HepG2 (cell line): Measurements from ENCODE around the gene TIMM17A. TPM values are rescaled to one million over a fixed set of nuclear protein-coding genes. Genes with fewer than 3 reads are reported as not detected.
A peak's percentile ranks its signal among the peaks of the same experiment; 100 is the strongest.

Experiments
- ATAC-seq: fragments of 200-7000 bp; cut with Tn5 transposase; 3 replicates; pipeline ENCODE4 v1.9.1; 2020; ENCODE audit warnings: mild to moderate bottlenecking, moderate library complexity
- BruUV-seq: library from RNA; stranded (reverse); fragments of 400-500 nt; replicated peaks from 2 replicates; lab custom pipeline; 2021; lab: Mats Ljungman, UMichigan
- CTCF ChIA-PET: fragments of 300-600 bp; formaldehyde crosslinking; extraction: SDS; loops from one replicate; lab custom pipeline; 2021; ENCODE audit warnings: low total read pairs, inconsistent platforms, low intra/inter-chr PET ratio; lab: Yijun Ruan, JAX
- POLR2A ChIA-PET: fragments of 350-600 bp; sonication (Branson Sonifier 250); formaldehyde crosslinking; loops from one replicate; lab custom pipeline; 2020; ENCODE audit warnings: antibody characterized with exemption, inconsistent platforms; lab: Yijun Ruan, JAX
- DNase-seq: peaks from one replicate; pipeline ENCODE4 v3.0.0-alpha.2; 2015; ENCODE audit warnings: low spot score
- FAIRE-seq: peaks from 3 replicates; lab custom pipeline; 2011; peaks lifted over from hg19 to GRCh38; lab: Jason Lieb, UNC
- H2AFZ ChIP-seq: one replicate; pipeline ENCODE4 v1.6.1; 2011; ENCODE audit warnings: low read length, inconsistent platforms
- H3K27ac ChIP-seq: fragments of 300-600 bp; 3 replicates; pipeline ENCODE4 v1.8.0; 2011; ENCODE audit warnings: mixed run types, mild to moderate bottlenecking, mixed read lengths, low read length, inconsistent platforms; ENCODE audit not compliant: insufficient read depth; ENCODE audit errors: extremely low read length
- H3K27me3 ChIP-seq, 2 experiments: fragments of 200-600 bp in 1 of 2; 2 replicates in 1 of 2; 3 replicates in 1 of 2; pipeline versions ENCODE4 v1.6.0 to v1.8.0; 2011; ENCODE audit warnings: low read length in 2 of 2, mild to moderate bottlenecking in 2 of 2, moderate library complexity in 2 of 2, inconsistent platforms in 1 of 2; ENCODE audit not compliant: insufficient read depth in 2 of 2, control insufficient read depth in 1 of 2
- H3K36me3 ChIP-seq, 2 experiments: fragments of 200-600 bp in 1 of 2; replicated peaks in 1 of 2; 2 replicates in 1 of 2; 3 replicates in 1 of 2; pipeline versions ENCODE4 v1.5.1 to v1.8.0; 2011; ENCODE audit warnings: low read length in 2 of 2, inconsistent platforms in 1 of 2; ENCODE audit not compliant: insufficient read depth in 2 of 2, control insufficient read depth in 1 of 2
- H3K4me1 ChIP-seq: 2 replicates; pipeline ENCODE4 v1.5.1; 2012; ENCODE audit warnings: low read length, inconsistent platforms; ENCODE audit not compliant: insufficient read depth
- H3K4me2 ChIP-seq: 2 replicates; pipeline ENCODE4 v1.6.0; 2011; ENCODE audit warnings: low read depth, low read length, inconsistent platforms
- H3K4me3 ChIP-seq, 3 experiments: fragments of 200-600 bp in 1 of 3; sonication (generic), shearing (Covaris generic) in 1 of 3; replicated peaks in 1 of 3; 2 replicates each; pipeline ENCODE4 v1.5.1; 2011 to 2016; ENCODE audit warnings: low read length in 3 of 3, inconsistent platforms in 2 of 3, low read depth in 2 of 3, mild to moderate bottlenecking in 2 of 3, control low read depth in 1 of 3, mixed read lengths in 1 of 3; ENCODE audit not compliant: insufficient read depth in 1 of 3
- H3K79me2 ChIP-seq: one replicate; pipeline ENCODE4 v1.6.1; 2011; ENCODE audit warnings: low read length, inconsistent platforms; ENCODE audit not compliant: insufficient read depth
- H3K9ac ChIP-seq: 2 replicates; pipeline ENCODE4 v1.6.0; 2011; ENCODE audit warnings: mild to moderate bottlenecking, low read depth, low read length, inconsistent platforms; ENCODE audit not compliant: insufficient read depth
- H3K9me3 ChIP-seq: 2 replicates; pipeline ENCODE4 v1.5.1; 2012; ENCODE audit warnings: mild to moderate bottlenecking, low read length
- H4K20me1 ChIP-seq: 2 replicates; pipeline ENCODE4 v1.6.0; 2011; ENCODE audit warnings: inconsistent platforms, mild to moderate bottlenecking, low read length, moderate library complexity; ENCODE audit not compliant: insufficient read depth
- STAG1 ChIP-seq: sonication (generic); formaldehyde crosslinking; IDR thresholded peaks from 2 replicates; pipeline ENCODE4 v1.4.0; 2020; ENCODE audit warnings: missing genetic modification reagents
- WGBS: methylation state at CpG from one replicate; pipeline ENCODE4 v1.1.6; 2017; ENCODE audit warnings: low lambda C conversion rate; 5-methylcytosine and 5-hydroxymethylcytosine counted together
- in situ Hi-C: cut with HindIII; loops from 2 replicates; pipeline ENCODE4 v1.10.0; 2017; ENCODE audit warnings: low pct_unique_long_range_greater_than_20kb; ENCODE audit not compliant: extremely low pct_ligation_motif_present
- intact Hi-C: fragments of 100-400 bp; cut with micrococcal nuclease; formaldehyde crosslinking; loops from one replicate; pipeline ENCODE4 v1.10.0; 2022; ENCODE audit not compliant: unreplicated experiment
- polyA plus RNA-seq, 8 experiments: library from polyadenylated mRNA; depleted of rRNA in 3 of 8; stranded (reverse) in 7 of 8; unstranded in 1 of 8; fragments of >200 nt; fragmentation: Illumina TruSeq in 4 of 8; extraction: Trizol in 4 of 8; gene quantifications; 2 replicates each; pipeline versions ENCODE4 v1.2.1 to v1.2.3, GENCODE V29; 2011 to 2016; ENCODE audit warnings: low read depth in 4 of 8, missing spikeins in 1 of 8, mixed read lengths in 1 of 8; ENCODE audit not compliant: insufficient read depth in 1 of 8
- total RNA-seq, 5 experiments: library from RNA; depleted of rRNA; stranded (reverse); fragments of >200 nt; fragmentation: Illumina TruSeq; extraction: Trizol; gene quantifications; 2 replicates each; pipeline ENCODE4 v1.2.3, GENCODE V29; 2016; ENCODE audit warnings: low read depth in 1 of 5
- TF ChIP-seq, protein P1 (sequence below), 2 experiments: sonication (generic) in 1 of 2; formaldehyde crosslinking in 1 of 2; IDR thresholded peaks; 2 replicates each; pipeline versions ENCODE4 v1.4.0 to v1.6.1; 2016 to 2020; ENCODE audit warnings: borderline replicate concordance in 1 of 2, low read depth in 1 of 2, mild to moderate bottlenecking in 1 of 2, missing genetic modification reagents in 1 of 2
- TF ChIP-seq, protein P2 (sequence below): sonication (generic); formaldehyde crosslinking; IDR thresholded peaks from 2 replicates; pipeline ENCODE4 v1.5.0; 2020; ENCODE audit warnings: mild to moderate bottlenecking, missing genetic modification reagents, borderline replicate concordance
- TF ChIP-seq, protein P3 (sequence below): sonication (generic); formaldehyde crosslinking; IDR thresholded peaks from 2 replicates; pipeline ENCODE4 v1.4.0; 2020; ENCODE audit warnings: missing genetic modification reagents, borderline replicate concordance
- TF ChIP-seq, protein P4 (sequence below): sonication (generic); formaldehyde crosslinking; IDR thresholded peaks from 2 replicates; pipeline ENCODE4 v1.4.0; 2020; ENCODE audit warnings: missing genetic modification reagents, borderline replicate concordance
- TF ChIP-seq, protein P5 (sequence below), 2 experiments: fragments of 450-650 bp in 1 of 2; sonication (generic) in 1 of 2; formaldehyde crosslinking; IDR thresholded peaks; 2 replicates each; pipeline versions ENCODE4 v1.5.0 to v1.8.0; 2020 to 2022; ENCODE audit warnings: mild to moderate bottlenecking in 1 of 2, missing genetic modification reagents in 1 of 2
- TF ChIP-seq, protein P6 (sequence below): sonication (generic); formaldehyde crosslinking; IDR thresholded peaks from 2 replicates; pipeline ENCODE4 v1.4.0; 2020; ENCODE audit warnings: missing genetic modification reagents, borderline replicate concordance

The TIMM17A gene
- total and polyA plus RNA-seq, 2 of the 13 experiments (the other 11 are each of a cell fraction or from before 2014, with no cell fraction given): 50.8 to 97.8 TPM

DNA sequence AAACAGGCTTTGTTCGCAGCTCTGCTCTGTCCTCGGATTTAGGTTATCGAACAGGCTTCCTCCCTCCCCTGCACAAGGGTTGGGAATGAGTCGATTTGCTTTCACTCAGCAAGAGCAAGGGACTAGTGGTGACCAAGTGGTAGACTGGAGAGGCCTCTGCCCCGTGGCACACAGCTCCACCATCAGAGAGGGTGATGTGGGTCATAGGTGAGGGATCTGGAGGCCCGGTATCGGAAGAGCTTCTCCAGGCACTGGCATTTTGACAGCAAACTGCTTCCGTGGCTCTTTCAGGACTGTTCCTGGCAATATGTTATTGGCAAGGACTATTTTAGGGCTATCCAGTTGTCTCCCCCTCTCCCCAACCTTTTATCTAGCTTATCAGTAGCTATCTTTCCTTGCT lies 52.0 kb downstream of the TIMM17A start:
- peaks cover 29% of the 10 kb centered on the region for H4K20me1 ChIP-seq
- no peak overlapping the region for H2AFZ ChIP-seq
- H3K4me3 ChIP-seq: no peak overlapping the region; a peak in 1 of 6 replicates
- peaks cover 12 to 40% of the 10 kb centered on the region in 2 experiments for H3K36me3 ChIP-seq
- H3K9ac ChIP-seq: no peak overlapping the region
- no TSS peak for BruUV-seq
- no peaks in the 10 kb centered on the region for H3K9me3 ChIP-seq
- CTCF ChIA-PET: interaction anchor here (3.9 kb wide), 1 partner anchor 112 kb away, joined by 40 read pairs; no protein-coding TSS in a partner anchor
- DNase-seq (no peak), ATAC-seq (no peak), FAIRE-seq (no peak)
- H3K27me3 ChIP-seq: no peaks in the 10 kb centered on the region; a peak in 1 of 5 replicates
- in situ Hi-C loops: no loop called here
- POLR2A ChIA-PET: interaction anchor here (0.8 to 2.0 kb wide), 5 partner anchors 11 to 111 kb away, joined by 3 to 5 read pairs (median 3); no protein-coding TSS in a partner anchor
- H3K4me2 ChIP-seq: peak overlapping the region; percentile 55; the same call in 1 of the 2 replicates
- WGBS: 73% methylated on average over 8 of the region's 8 CpGs
- intact Hi-C loops: no loop called here
- H3K4me1 ChIP-seq: peaks cover 54% of the 10 kb centered on the region
- no peak overlapping the region for H3K27ac ChIP-seq
- peaks cover 27% of the 10 kb centered on the region for H3K79me2 ChIP-seq
- TF ChIP-seq, protein P1, sequence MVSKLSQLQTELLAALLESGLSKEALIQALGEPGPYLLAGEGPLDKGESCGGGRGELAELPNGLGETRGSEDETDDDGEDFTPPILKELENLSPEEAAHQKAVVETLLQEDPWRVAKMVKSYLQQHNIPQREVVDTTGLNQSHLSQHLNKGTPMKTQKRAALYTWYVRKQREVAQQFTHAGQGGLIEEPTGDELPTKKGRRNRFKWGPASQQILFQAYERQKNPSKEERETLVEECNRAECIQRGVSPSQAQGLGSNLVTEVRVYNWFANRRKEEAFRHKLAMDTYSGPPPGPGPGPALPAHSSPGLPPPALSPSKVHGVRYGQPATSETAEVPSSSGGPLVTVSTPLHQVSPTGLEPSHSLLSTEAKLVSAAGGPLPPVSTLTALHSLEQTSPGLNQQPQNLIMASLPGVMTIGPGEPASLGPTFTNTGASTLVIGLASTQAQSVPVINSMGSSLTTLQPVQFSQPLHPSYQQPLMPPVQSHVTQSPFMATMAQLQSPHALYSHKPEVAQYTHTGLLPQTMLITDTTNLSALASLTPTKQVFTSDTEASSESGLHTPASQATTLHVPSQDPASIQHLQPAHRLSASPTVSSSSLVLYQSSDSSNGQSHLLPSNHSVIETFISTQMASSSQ (IDR thresholded peaks at IDR 0.05; ENCODE audit: low read depth): no peak
- TF ChIP-seq, protein P1 (CRISPR knock-in tag; IDR thresholded peaks at IDR 0.05; ENCODE audit: borderline replicate concordance): no peak
- TF ChIP-seq, protein P2, sequence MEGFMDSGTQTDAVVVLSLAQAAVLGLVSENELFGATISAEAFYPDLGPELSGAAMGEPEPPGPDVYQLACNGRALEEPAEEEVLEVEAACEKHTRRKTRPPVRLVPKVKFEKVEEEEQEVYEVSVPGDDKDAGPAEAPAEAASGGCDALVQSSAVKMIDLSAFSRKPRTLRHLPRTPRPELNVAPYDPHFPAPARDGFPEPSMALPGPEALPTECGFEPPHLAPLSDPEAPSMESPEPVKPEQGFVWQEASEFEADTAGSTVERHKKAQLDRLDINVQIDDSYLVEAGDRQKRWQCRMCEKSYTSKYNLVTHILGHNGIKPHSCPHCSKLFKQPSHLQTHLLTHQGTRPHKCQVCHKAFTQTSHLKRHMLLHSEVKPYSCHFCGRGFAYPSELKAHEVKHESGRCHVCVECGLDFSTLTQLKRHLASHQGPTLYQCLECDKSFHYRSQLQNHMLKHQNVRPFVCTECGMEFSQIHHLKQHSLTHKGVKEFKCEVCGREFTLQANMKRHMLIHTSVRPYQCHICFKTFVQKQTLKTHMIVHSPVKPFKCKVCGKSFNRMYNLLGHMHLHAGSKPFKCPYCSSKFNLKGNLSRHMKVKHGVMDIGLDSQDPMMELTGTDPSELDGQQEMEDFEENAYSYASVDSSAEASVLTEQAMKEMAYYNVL (CRISPR knock-in tag): no peak
- TF ChIP-seq, protein P3, sequence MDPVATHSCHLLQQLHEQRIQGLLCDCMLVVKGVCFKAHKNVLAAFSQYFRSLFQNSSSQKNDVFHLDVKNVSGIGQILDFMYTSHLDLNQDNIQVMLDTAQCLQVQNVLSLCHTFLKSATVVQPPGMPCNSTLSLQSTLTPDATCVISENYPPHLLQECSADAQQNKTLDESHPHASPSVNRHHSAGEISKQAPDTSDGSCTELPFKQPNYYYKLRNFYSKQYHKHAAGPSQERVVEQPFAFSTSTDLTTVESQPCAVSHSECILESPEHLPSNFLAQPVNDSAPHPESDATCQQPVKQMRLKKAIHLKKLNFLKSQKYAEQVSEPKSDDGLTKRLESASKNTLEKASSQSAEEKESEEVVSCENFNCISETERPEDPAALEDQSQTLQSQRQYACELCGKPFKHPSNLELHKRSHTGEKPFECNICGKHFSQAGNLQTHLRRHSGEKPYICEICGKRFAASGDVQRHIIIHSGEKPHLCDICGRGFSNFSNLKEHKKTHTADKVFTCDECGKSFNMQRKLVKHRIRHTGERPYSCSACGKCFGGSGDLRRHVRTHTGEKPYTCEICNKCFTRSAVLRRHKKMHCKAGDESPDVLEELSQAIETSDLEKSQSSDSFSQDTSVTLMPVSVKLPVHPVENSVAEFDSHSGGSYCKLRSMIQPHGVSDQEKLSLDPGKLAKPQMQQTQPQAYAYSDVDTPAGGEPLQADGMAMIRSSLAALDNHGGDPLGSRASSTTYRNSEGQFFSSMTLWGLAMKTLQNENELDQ (CRISPR knock-in tag): no peak
- no peak for TF ChIP-seq STAG1 (CRISPR knock-in tag)
- TF ChIP-seq, protein P4, sequence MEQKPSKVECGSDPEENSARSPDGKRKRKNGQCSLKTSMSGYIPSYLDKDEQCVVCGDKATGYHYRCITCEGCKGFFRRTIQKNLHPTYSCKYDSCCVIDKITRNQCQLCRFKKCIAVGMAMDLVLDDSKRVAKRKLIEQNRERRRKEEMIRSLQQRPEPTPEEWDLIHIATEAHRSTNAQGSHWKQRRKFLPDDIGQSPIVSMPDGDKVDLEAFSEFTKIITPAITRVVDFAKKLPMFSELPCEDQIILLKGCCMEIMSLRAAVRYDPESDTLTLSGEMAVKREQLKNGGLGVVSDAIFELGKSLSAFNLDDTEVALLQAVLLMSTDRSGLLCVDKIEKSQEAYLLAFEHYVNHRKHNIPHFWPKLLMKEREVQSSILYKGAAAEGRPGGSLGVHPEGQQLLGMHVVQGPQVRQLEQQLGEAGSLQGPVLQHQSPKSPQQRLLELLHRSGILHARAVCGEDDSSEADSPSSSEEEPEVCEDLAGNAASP: no peak
- TF ChIP-seq, protein P5, sequence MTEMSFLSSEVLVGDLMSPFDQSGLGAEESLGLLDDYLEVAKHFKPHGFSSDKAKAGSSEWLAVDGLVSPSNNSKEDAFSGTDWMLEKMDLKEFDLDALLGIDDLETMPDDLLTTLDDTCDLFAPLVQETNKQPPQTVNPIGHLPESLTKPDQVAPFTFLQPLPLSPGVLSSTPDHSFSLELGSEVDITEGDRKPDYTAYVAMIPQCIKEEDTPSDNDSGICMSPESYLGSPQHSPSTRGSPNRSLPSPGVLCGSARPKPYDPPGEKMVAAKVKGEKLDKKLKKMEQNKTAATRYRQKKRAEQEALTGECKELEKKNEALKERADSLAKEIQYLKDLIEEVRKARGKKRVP (CRISPR knock-in tag; IDR thresholded peaks at IDR 0.05): no peak
- TF ChIP-seq, protein P6, sequence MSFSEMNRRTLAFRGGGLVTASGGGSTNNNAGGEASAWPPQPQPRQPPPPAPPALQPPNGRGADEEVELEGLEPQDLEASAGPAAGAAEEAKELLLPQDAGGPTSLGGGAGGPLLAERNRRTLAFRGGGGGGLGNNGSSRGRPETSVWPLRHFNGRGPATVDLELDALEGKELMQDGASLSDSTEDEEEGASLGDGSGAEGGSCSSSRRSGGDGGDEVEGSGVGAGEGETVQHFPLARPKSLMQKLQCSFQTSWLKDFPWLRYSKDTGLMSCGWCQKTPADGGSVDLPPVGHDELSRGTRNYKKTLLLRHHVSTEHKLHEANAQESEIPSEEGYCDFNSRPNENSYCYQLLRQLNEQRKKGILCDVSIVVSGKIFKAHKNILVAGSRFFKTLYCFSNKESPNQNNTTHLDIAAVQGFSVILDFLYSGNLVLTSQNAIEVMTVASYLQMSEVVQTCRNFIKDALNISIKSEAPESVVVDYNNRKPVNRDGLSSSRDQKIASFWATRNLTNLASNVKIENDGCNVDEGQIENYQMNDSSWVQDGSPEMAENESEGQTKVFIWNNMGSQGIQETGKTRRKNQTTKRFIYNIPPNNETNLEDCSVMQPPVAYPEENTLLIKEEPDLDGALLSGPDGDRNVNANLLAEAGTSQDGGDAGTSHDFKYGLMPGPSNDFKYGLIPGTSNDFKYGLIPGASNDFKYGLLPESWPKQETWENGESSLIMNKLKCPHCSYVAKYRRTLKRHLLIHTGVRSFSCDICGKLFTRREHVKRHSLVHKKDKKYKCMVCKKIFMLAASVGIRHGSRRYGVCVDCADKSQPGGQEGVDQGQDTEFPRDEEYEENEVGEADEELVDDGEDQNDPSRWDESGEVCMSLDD (CRISPR knock-in tag): no peak
